ENCODE results near the gene GLCCI1.
"Not testable (repeated sequence)": the region's sequence is repeated elsewhere in the genome, so short reads cannot be mapped to it uniquely, and the experiment has no call there.

Gene GLCCI1

GRCh38 chr7:8037151-8037550 is 68.6 kb downstream of the GLCCI1 start:
- no peak for FAIRE-seq
- no peak for DNase-seq (ENCODE audit: extremely low spot score, insufficient read length, low read depth)

- no peak for DNase-seq (ENCODE audit: extremely low spot score, insufficient read length, low read depth)
- peak; percentile 24 for FAIRE-seq
These were observed 72.3 kb downstream of the GLCCI1 start for GRCh38 chr7:8040768-8041369.

- FAIRE-seq (no peak), DNase-seq (ENCODE audit: extremely low spot score, insufficient read length, low read depth) (no peak)
These were observed 74.4 kb downstream of the GLCCI1 start for GRCh38 chr7:8042796-8043535.

GRCh38 chr7:8044761-8045430 is 76.3 kb downstream of the GLCCI1 start:
- FAIRE-seq, result no peak
- DNase-seq (ENCODE audit: extremely low spot score, insufficient read length, low read depth), result no peak

- FAIRE-seq, result peak; percentile 46
These were observed 79.5 kb downstream of the GLCCI1 start for GRCh38 chr7:8048067-8048466.

GRCh38 chr7:8051373-8051772 is 82.8 kb downstream of the GLCCI1 start:
- FAIRE-seq (no peak), DNase-seq (ENCODE audit: extremely low spot score, insufficient read length, low read depth) (no peak)

More at GRCh38 chr7:8048067-8048466, 79.5 kb downstream of the GLCCI1 start:
- not testable (repeated sequence) for DNase-seq (ENCODE audit: extremely low spot score, insufficient read length, low read depth)

GRCh38 chr7:8051998-8052397 is 83.4 kb downstream of the GLCCI1 start:
- DNase-seq (ENCODE audit: extremely low spot score, insufficient read length, low read depth), result no peak
- no peak for FAIRE-seq

GRCh38 chr7:8052824-8053223 is 84.2 kb downstream of the GLCCI1 start:
- DNase-seq (ENCODE audit: extremely low spot score, insufficient read length, low read depth), result no peak
- FAIRE-seq, result no peak

- DNase-seq (ENCODE audit: extremely low spot score, insufficient read length, low read depth) (no peak), FAIRE-seq (no peak)
These were observed 87.8 kb downstream of the GLCCI1 start for GRCh38 chr7:8056439-8056838.

- FAIRE-seq (no peak), DNase-seq (ENCODE audit: extremely low spot score, insufficient read length, low read depth) (no peak)
These were observed 89.0 kb downstream of the GLCCI1 start for GRCh38 chr7:8057566-8057965.

- FAIRE-seq, result no peak
- DNase-seq (ENCODE audit: extremely low spot score, insufficient read length, low read depth), result no peak
These were observed 89.7 kb downstream of the GLCCI1 start for GRCh38 chr7:8058322-8058721.

- FAIRE-seq (no peak), DNase-seq (ENCODE audit: extremely low spot score, insufficient read length, low read depth) (no peak)
These were observed 90.3 kb downstream of the GLCCI1 start for GRCh38 chr7:8058852-8059251.

GRCh38 chr7:8060241-8060640 is 91.6 kb downstream of the GLCCI1 start:
- DNase-seq (ENCODE audit: extremely low spot score, insufficient read length, low read depth) (no peak), FAIRE-seq (no peak)

- DNase-seq (ENCODE audit: extremely low spot score, insufficient read length, low read depth); FAIRE-seq: not testable (repeated sequence)
These were observed 94.7 kb downstream of the GLCCI1 start for GRCh38 chr7:8063300-8063699.

- FAIRE-seq, result no peak
- no peak for DNase-seq (ENCODE audit: extremely low spot score, insufficient read length, low read depth)
These were observed 95.2 kb downstream of the GLCCI1 start for GRCh38 chr7:8063706-8064297.

GRCh38 chr7:8064828-8065227 is 96.2 kb downstream of the GLCCI1 start:
- FAIRE-seq (no peak), DNase-seq (ENCODE audit: extremely low spot score, insufficient read length, low read depth) (no peak)

- no peak for FAIRE-seq
- no peak for DNase-seq (ENCODE audit: extremely low spot score, insufficient read length, low read depth)
These were observed 96.8 kb downstream of the GLCCI1 start for GRCh38 chr7:8065356-8065813.

- DNase-seq (ENCODE audit: extremely low spot score, insufficient read length, low read depth), result no peak
- no peak for FAIRE-seq
These were observed 100.5 kb downstream of the GLCCI1 start for GRCh38 chr7:8068892-8069686.

- DNase-seq (ENCODE audit: extremely low spot score, insufficient read length, low read depth) (no peak), FAIRE-seq (no peak)
These were observed 102.0 kb downstream of the GLCCI1 start for GRCh38 chr7:8070451-8071180.
